AG04450 (cell line): ENCODE data around the gene AK4. TPM values are rescaled to one million over a fixed set of nuclear protein-coding genes. Genes with fewer than 3 reads are reported as not detected.

Source experiments
- CTCF ChIA-PET: fragments of 300-600, 350-600 bp; formaldehyde crosslinking; extraction: SDS; loops from one replicate; lab custom pipeline; 2022; ENCODE audit warnings: antibody characterized with exemption, inconsistent platforms; lab: Charles Lee
- POLR2A ChIA-PET: fragments of 350-600 bp; formaldehyde crosslinking; extraction: SDS; loops from one replicate; lab custom pipeline; 2021; ENCODE audit warnings: antibody characterized with exemption, inconsistent platforms; lab: Yijun Ruan, JAX
- DNase-seq: peaks from one replicate; pipeline ENCODE4 v3.0.0-alpha.2; 2011; ENCODE audit warnings: low read depth, low spot score
- H3K27ac ChIP-seq: one replicate; pipeline ENCODE4 v1.5.1; 2012; ENCODE audit warnings: low read depth, low read length, control low read depth
- H3K27me3 ChIP-seq: one replicate; pipeline ENCODE4 v1.6.0; 2012; ENCODE audit warnings: low read length; ENCODE audit not compliant: control insufficient read depth, insufficient read depth
- H3K4me3 ChIP-seq: 2 replicates; pipeline ENCODE4 v1.5.1; 2011; ENCODE audit warnings: mild to moderate bottlenecking, low read depth, low read length, control low read depth
- H3K9me3 ChIP-seq: 2 replicates; pipeline ENCODE4 v1.5.1; 2012; ENCODE audit warnings: low read length; ENCODE audit not compliant: control insufficient read depth, insufficient read depth
- CTCF ChIP-seq: IDR thresholded peaks from 2 replicates; pipeline ENCODE4 v1.5.1; 2011; ENCODE audit warnings: low read depth, low read length, control low read depth, inconsistent platforms
- polyA plus RNA-seq: library from polyadenylated mRNA; depleted of rRNA; stranded (reverse); fragments of >200 nt; gene quantifications from 2 replicates; pipeline ENCODE4 v1.2.3, GENCODE V29; 2011

AK4 gene
- polyA plus RNA-seq, 1 experiment = 0.78 TPM

GRCh38 chr1:65221638-65222339 is 73.8 kb downstream of the AK4 start:
- Histone ChIP-seq H3K9me3 (no peaks in the 10 kb centered on the region), H3K4me3 (no peak overlapping the region), H3K27ac (no peak overlapping the region), H3K27me3 (no peaks in the 10 kb centered on the region)
- CTCF ChIA-PET = interaction anchor here (0.5 kb wide), 1 partner anchor 392 kb away, joined by 6 read pairs; no protein-coding TSS in a partner anchor
- TF ChIP-seq CTCF = no peak
- DNase-seq = no peak
- POLR2A ChIA-PET = no interaction called here

GRCh38 chr1:65222340-65222940 is 74.4 kb downstream of the AK4 start:
- DNase-seq = no peak
- TF ChIP-seq CTCF = no peak
- no peak overlapping the region for H3K4me3 ChIP-seq
- POLR2A ChIA-PET = no interaction called here
- H3K27me3 ChIP-seq = no peaks in the 10 kb centered on the region
- H3K27ac ChIP-seq = no peak overlapping the region
- no peaks in the 10 kb centered on the region for H3K9me3 ChIP-seq
- CTCF ChIA-PET = interaction anchor here (1.6 kb wide), 1 partner anchor 14 kb away, joined by 3 read pairs; no protein-coding TSS in a partner anchor

- ChIA-PET POLR2A (no interaction called here), CTCF (no interaction called here)
- Histone ChIP-seq H3K4me3 (no peak overlapping the region), H3K27me3 (no peaks in the 10 kb centered on the region), H3K9me3 (no peaks in the 10 kb centered on the region), H3K27ac (no peak overlapping the region)
- no peak for DNase-seq
- TF ChIP-seq CTCF = no peak
These were observed 76.7 kb downstream of the AK4 start for GRCh38 chr1:65224681-65225091.

- no peaks in the 10 kb centered on the region for H3K9me3 ChIP-seq
- no peak for TF ChIP-seq CTCF
- POLR2A ChIA-PET = no interaction called here
- DNase-seq = no peak
- no peak overlapping the region for H3K27ac ChIP-seq
- no peaks in the 10 kb centered on the region for H3K27me3 ChIP-seq
- no peak overlapping the region for H3K4me3 ChIP-seq
- CTCF ChIA-PET = no interaction called here
These were observed 77.2 kb downstream of the AK4 start for GRCh38 chr1:65225179-65225578.

GRCh38 chr1:65229201-65229600 is 81.2 kb downstream of the AK4 start:
- DNase-seq = no peak
- ChIA-PET CTCF (no interaction called here), POLR2A (no interaction called here)
- TF ChIP-seq CTCF = no peak
- Histone ChIP-seq H3K9me3 (no peaks in the 10 kb centered on the region), H3K27ac (no peak overlapping the region), H3K4me3 (no peak overlapping the region), H3K27me3 (no peaks in the 10 kb centered on the region)
